ENCODE measurements around the gene ING2.
"Not testable (repeated sequence)": the region's sequence is repeated elsewhere in the genome, so short reads cannot be mapped to it uniquely, and the experiment has no call there.

The ING2 gene

DNA sequence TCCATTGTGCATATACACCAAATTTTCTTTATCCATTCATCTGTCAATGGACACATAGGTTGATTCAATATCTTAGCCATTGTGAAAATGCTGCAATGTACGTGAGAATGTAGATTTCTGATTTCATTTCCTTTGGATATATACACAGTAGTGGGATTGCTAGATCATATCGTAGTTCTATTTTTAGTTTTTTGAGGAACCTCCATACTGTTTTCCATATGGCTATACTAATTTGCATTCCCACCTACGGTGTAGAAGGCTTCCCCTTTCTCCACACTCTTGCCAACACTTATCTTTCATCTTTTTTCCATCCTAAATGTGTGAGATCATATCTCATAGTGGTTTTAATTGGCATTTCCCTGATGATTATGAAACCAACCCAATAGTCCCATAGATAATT lies 43.4 kb downstream of the ING2 start:
- DNase-seq (ENCODE audit: low read depth in 2 of 2) = no peak

DNA sequence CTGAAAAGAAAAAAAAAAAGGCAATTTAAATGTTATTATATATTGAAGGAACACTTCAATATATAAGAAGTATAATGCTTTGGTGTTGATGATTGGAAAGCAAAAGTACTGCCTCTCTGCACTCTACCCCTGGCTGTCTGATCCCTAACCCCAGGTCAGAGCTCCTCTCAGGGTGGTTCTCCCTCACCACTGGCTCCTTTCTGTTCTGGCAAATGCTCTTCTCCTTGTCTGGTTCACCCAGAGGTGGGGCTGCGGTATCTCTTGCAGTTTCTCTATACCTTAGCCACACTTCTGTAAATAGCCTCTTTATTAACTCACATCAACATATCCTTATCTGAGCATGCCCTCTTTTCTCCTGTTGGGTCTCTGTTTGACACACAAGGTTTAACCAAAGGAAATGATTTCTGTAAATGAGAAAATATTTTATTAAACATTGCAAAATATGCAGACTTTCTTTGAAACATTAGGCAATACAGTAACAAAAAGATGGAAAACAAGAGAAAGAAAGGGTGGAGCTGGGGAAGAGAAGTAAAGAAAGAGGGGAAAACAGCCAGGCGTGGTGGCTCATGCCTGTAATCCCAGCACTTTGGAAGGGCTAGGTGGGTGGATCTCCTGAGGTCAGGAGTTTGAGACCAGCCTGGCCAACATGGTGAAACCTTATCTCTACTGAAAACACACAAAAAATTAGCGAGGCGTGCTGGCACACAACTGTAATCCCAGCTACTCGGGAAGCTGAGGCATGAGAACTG lies 45.7 kb downstream of the ING2 start:
- DNase-seq (ENCODE audit: low read depth in 2 of 2) = no peak

DNA sequence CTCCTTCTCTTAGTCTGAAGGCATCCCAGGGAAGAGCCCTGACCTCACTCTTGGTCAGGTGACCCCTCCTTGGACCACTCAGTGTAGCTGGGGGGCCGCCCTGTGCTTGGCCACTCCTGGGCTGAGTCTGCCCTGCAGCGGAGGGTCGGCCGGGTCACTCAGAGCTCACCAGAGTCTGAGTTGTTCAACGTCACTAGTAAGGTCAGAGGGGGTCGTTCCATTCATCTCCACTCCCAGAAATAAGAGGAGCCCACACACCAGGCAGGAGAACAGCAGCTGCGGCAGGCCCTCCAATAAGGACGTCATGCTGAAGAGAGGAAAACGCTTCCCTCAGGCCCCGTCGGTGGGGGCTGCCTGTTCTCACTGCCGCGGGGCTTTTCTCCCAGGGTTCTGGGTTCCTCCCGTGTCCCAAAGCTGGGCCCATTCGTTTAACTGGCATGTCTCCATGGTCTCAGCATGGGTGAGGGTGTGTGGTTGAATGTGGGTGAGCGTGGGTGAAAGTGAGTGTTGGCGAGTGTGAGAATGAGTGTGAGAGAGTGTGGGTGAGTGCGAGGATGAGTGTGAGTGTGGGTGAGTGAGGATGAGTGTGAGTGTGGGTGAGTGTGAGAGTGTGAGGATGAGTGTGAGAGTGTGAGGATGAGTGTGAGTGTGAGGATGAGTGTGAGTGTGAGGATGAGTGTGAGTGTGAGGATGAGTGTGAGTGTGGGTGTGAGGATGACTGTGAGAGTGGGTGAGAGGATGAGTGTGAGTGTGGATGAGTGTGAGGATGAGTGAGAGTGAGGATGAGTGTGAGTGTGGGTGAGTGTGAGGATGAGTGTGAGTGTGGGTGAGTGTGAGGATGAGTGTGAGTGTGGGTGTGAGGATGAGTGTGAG lies 47.7 kb downstream of the ING2 start:
- DNase-seq (ENCODE audit: low read depth in 2 of 2) = no peak

DNA sequence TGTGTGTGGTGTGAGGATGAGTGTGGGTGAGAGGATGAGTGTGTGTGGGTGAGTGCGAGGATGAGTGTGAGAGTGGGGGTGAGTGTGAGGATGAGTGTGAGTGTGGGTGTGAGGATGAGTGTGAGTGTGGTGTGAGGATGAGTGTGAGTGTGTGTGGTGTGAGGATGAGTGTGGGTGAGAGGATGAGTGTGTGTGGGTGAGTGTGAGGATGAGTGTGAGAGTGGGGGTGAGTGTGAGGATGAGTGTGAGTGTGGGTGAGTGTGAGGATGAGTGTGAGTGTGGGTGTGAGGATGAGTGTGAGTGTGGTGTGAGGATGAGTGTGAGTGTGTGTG lies 48.3 kb downstream of the ING2 start:
- not testable (repeated sequence) for DNase-seq (ENCODE audit: low read depth in 2 of 2)

DNA sequence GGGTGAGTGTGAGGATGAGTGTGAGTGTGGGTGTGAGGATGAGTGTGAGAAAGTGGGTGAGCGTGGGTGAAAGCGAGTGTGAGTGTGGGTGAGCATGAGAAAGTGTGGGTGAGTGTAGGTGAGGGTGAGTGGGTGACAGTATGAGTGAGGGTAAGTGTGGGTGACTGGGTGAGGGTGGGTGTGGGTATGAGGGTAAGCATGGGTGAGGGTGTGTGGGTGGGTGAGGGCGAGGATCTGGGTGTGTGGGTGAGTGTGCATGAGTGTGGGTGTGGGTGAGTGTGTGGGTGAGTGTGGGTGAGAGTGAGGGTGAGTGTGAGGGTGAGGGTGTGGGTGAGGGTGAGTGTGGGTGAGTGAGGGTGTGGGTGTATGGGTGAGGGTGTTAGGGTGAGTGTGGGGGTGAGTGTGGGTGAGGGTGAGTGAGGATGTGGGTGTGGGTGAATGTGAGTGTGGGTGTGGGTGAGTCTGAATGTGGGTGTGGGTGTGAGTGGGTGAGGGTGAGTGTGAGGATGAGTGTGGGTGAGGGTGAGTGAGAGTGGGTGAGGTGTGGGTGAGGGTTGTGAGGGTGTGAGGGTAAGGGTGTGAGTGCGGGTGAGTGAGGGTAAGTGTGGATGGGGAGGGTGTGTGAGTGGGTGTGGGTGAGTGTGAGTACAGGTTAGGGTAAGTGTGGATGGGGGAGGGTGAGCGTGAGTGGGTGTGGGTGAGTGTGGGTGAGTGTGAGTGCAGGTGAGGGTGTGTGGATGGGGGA lies 48.9 kb downstream of the ING2 start:
- DNase-seq (ENCODE audit: low read depth in 2 of 2) = no peak

DNA sequence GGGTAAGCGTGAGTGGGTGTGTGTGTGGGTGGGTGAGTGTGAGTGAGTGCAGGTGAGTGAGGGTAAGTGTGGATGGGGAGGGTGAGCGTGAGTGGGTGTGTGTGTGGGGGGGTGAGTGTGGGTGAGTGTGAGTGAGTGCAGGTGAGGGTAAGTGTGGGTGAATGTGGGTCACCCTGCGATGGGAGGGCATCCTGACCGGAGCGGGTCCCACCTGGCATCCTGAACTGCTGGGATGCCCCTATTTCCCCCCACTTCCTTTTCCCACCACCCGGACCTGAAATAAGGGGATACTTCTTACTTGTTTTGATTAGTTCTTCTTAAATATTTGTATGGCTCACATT lies 49.5 kb downstream of the ING2 start:
- no peak for DNase-seq (ENCODE audit: low read depth in 2 of 2)

DNA sequence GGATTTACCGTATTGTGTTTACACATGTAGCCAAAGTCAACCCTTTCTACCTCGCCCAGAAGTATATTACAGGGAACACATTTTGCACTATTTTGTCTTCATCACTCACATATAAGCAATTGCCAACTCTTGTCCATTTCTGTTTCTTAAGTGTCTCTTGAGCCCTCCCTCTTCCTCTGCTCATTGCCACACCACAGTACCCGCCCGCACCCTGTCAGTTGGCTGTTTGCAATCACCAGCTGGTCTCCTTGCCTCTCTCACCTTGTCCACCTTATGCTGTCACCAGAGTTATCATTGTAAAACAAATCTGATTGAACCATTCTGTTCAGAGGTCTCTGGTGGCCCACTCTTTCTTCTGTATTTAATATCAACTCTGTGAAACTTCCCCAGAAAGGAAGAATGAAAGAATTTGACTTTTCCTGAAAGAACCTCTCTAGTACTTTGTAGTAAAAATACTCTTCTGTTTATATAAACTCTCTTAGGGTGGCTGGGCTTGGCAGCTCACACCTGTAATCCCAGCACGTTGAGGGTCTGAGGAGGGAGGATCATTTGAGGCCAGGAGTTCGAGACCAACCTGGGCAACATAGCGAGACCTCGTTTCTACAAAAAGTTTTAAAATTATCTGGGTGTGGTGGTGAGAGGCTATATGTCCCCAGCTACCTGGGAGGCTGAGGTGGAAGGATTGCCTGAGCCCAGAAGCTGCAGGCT lies 50.2 kb downstream of the ING2 start:
- DNase-seq (ENCODE audit: low read depth in 2 of 2) = no peak

DNA sequence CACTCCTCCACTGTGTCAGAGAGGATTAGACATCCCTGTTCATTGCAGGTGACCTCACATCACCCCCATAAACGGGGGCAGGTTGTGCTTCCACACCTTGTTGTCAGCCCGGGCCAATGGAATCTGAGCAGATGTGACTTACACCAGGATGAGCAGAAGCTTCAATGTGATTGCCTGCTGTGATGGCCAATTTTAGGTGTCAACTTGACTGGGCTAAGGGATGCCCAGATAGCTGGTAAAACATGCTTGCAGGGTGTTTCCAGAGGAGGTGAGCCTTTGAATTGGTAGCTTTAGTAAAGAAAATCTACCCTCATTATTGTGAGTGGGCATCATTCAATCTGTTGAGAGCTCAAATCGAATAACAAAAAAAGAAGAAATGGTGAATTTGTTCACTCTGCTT lies 52.1 kb downstream of the ING2 start:
- DNase-seq (ENCODE audit: low read depth in 2 of 2) = no peak

DNA sequence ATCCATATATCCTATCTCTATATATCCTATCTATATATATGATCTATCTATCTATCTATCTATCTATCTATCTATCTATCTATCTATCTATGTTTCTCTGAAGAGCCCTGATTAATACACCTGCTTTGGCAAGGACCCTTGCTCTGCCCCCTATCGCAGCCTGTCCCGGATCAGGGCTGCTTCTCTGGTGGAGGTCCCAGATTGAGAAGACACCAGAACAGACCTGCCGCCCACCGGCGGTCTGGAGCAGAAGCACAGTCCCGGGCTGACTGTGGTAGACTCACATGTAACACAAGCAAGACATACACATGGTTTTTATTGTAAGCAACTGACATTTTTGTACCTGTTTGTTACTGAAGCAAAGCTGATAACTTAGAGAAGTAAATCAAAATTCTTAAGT lies 52.8 kb downstream of the ING2 start:
- DNase-seq (ENCODE audit: low read depth in 2 of 2) = no peak

DNA sequence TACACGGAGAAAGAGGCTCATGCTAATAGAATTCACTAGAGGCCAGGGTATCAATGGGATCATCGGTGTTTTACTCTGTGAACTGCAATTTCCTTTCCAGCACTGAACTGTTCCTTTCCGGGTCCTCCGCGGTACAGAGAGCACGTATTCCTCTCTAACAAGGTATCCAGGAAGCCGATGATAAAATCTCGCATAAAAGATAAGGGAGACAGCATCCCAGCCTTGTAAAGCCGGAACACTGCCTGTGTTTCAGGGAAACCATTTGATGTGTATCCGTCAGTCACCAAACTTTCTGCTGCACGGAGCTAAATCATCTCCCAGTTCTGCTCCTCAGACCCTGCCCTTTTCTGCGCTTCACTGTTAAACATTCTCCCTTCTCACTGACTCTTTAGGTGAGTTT lies 54.0 kb downstream of the ING2 start:
- no peak for DNase-seq (ENCODE audit: low read depth in 2 of 2)

DNA sequence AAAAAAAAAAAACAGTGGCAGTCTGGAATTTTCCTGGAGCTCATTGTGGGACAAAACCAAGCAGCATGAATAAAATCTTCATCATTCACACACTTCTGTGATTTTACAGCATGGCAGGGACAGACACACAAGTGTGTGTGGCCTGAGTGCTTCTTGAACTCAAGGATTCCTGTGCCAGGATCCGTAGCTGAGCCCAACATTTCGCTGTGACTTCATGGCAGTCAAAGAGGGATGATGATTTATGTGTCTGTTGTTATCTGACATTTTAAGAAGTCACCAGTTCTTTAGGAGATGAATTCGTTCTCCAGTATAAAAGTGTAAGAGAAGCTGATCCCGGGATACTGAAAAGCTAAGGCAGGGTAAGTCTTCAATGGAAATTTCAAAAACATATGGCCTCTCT lies 57.0 kb downstream of the ING2 start:
- DNase-seq (ENCODE audit: low read depth in 2 of 2) = no peak

Measured in stimulated activated CD8-positive, alpha-beta memory T cell treated with anti-CD3 and anti-CD28 coated beads, Interleukin-7, amount 100 ng/mL, for 1 hour (primary cell).